ENCODE data around the gene AGAP1. TPM values are rescaled to one million over a fixed set of nuclear protein-coding genes. Genes with fewer than 3 reads are reported as not detected.

The AGAP1 gene
- total and polyA plus RNA-seq, 7 donors, result 10.8 to 42.7 (median 18.6) TPM

GRCh38 chr2:235835810-235836209 lies 342.0 kb downstream of the AGAP1 start:
- DNase-seq, result no peak
- TF ChIP-seq EP300 (IDR thresholded peaks at IDR 0.05), result no peak
- no peak for TF ChIP-seq CTCF (IDR thresholded peaks at IDR 0.05)
- Histone ChIP-seq H3K36me3 (peaks cover 0 to 4% (median 0%) of the 10 kb centered on the region in 4 donors), H3K27me3 (no peaks in the 10 kb centered on the region), H3K4me3 (no peak overlapping the region), H3K9me3 (no peaks in the 10 kb centered on the region), H3K27ac (no peak overlapping the region), H3K4me1 (no peaks in the 10 kb centered on the region)
- WGBS, 2 donors, result 90 to 94% methylated on average over 6 of the region's 6 CpGs
- intact Hi-C loops (cut with DNase I), result no loop called here

- intact Hi-C loops (cut with DNase I), result no loop called here
- peaks cover 0 to 4% (median 0%) of the 10 kb centered on the region in 4 donors for H3K36me3 ChIP-seq
- no peak overlapping the region for H3K4me3 ChIP-seq
- WGBS, 2 donors, result 72 to 83% methylated on average over 7 of the region's 7 CpGs
- TF ChIP-seq EP300 (IDR thresholded peaks at IDR 0.05), result no peak
- no peak for TF ChIP-seq CTCF (IDR thresholded peaks at IDR 0.05)
- no peak for TF ChIP-seq POLR2AphosphoS5 (IDR thresholded peaks at IDR 0.05)
- no peak for TF ChIP-seq POLR2A (IDR thresholded peaks at IDR 0.05)
- H3K9me3 ChIP-seq, result no peaks in the 10 kb centered on the region
- no peaks in the 10 kb centered on the region for H3K4me1 ChIP-seq
- H3K27ac ChIP-seq, result no peak overlapping the region
- no peaks in the 10 kb centered on the region for H3K27me3 ChIP-seq
- no peak for DNase-seq
These were observed 342.7 kb downstream of the AGAP1 start for GRCh38 chr2:235836491-235836911.

GRCh38 chr2:235839226-235839625 lies 345.4 kb downstream of the AGAP1 start:
- DNase-seq, result no peak
- TF ChIP-seq EP300 (IDR thresholded peaks at IDR 0.05) (no peak), CTCF (IDR thresholded peaks at IDR 0.05) (no peak), POLR2AphosphoS5 (IDR thresholded peaks at IDR 0.05) (no peak), POLR2A (IDR thresholded peaks at IDR 0.05) (no peak)
- Histone ChIP-seq H3K27me3 (no peaks in the 10 kb centered on the region), H3K27ac (no peak overlapping the region), H3K4me1 (no peaks in the 10 kb centered on the region), H3K36me3 (peaks cover 0 to 4% (median 0%) of the 10 kb centered on the region in 4 donors), H3K4me3 (no peak overlapping the region), H3K9me3 (no peaks in the 10 kb centered on the region)
- intact Hi-C loops (cut with DNase I), result no loop called here
- WGBS, 2 donors, result 91% methylated on average over 11 of the region's 11 CpGs

- 95 to 99% methylated on average over 4 of the region's 4 CpGs for WGBS, 2 donors
These were observed 346.1 kb downstream of the AGAP1 start for GRCh38 chr2:235839974-235840373.

More at GRCh38 chr2:235839974-235840373, 346.1 kb downstream of the AGAP1 start:
- intact Hi-C loops (cut with DNase I), result no loop called here
- no peak for DNase-seq
- H3K9me3 ChIP-seq, result no peaks in the 10 kb centered on the region
- TF ChIP-seq EP300 (IDR thresholded peaks at IDR 0.05) (no peak), POLR2AphosphoS5 (IDR thresholded peaks at IDR 0.05) (no peak), CTCF (IDR thresholded peaks at IDR 0.05) (no peak), POLR2A (IDR thresholded peaks at IDR 0.05) (no peak)
- peaks cover 0 to 1% (median 0%) of the 10 kb centered on the region in 4 donors for H3K36me3 ChIP-seq
- H3K4me3 ChIP-seq, result no peak overlapping the region
- H3K27me3 ChIP-seq, result no peaks in the 10 kb centered on the region
- H3K4me1 ChIP-seq, result no peaks in the 10 kb centered on the region
- H3K27ac ChIP-seq, result no peak overlapping the region

All from sigmoid colon (tissue), 7 donors.